Pulmonary artery endothelial cell (primary cell): ENCODE results near the gene AEN. TPM values are rescaled to one million over a fixed set of nuclear protein-coding genes. Genes with fewer than 3 reads are reported as not detected.

ENCODE experiments used
- DNase-seq: peaks from one replicate; pipeline ENCODE4 v3.0.0-alpha.2; 2011; ENCODE audit warnings: low read depth, low spot score
- total RNA-seq: library from RNA; depleted of rRNA; stranded (reverse); fragments of >200 nt; gene quantifications from 2 replicates; pipeline ENCODE4 v1.2.3, GENCODE V29; 2014

Gene AEN, protein sequence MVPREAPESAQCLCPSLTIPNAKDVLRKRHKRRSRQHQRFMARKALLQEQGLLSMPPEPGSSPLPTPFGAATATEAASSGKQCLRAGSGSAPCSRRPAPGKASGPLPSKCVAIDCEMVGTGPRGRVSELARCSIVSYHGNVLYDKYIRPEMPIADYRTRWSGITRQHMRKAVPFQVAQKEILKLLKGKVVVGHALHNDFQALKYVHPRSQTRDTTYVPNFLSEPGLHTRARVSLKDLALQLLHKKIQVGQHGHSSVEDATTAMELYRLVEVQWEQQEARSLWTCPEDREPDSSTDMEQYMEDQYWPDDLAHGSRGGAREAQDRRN
- 91.7 and 93.6 TPM in 2 replicates for total RNA-seq

DNA sequence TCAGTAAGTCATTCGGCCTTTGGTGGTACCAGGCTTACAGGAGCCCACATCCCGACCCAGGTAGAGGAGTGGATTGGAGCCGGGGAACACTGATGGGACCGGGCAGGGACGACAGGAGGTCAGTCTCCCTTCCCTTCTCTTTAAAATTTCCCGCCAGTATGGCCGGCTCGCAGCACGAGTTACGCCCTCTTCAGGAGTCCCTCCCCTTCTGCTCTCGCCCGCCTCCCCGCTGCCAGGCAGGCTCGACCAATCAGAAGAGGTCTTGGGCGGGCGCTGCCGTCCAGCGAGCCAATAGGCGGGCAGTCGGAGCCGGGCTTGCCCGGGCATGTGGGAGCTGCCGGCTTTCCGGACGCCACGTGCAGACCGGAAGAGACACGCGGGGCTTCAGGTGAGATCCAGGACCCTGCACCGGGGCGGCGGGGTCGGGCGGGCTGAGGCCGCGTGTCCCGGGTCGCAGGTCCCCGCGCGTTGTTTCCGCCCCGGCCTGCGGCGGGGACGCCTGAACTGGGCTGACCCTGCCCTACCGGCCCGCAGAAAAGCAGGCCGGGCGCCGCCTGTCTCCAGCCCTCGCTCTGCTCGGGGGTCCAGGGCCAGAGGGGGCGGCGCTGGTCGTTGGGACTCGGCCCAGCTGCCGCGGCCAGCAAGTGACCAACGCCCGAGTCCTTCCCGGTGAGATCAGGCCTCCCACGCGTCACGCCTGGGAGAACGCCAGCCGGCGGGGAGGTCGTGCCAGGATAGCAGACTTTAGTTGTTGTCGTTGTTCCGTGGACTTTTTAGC lies at the start of gene AEN:
AEN (plus strand) TSS at position 346 of the 778 bp plus-strand sequence. CDS start 4,870 bp downstream, outside the sequence.
- peak; percentile 88 for DNase-seq

DNA sequence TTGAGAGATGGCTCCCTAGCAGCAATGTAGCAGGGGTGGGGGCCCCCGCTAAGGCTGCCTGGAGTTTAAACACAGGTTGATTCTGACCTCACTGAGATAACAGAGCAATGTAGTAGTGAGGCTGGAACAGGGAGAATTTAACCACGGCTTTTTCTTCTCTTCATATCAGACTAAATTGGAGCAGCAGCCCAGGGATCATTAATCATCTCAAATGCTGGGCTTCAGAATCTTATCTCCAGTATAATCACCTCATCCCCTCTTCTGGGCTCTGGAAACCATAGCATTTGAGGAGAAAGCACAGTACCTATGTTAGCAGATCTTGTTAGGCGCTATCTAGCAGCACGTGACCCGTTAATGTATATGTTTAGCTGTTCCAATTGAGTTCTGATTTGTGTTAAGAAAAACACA lies 49.3 kb upstream of the AEN start:
- no peak for DNase-seq

DNA sequence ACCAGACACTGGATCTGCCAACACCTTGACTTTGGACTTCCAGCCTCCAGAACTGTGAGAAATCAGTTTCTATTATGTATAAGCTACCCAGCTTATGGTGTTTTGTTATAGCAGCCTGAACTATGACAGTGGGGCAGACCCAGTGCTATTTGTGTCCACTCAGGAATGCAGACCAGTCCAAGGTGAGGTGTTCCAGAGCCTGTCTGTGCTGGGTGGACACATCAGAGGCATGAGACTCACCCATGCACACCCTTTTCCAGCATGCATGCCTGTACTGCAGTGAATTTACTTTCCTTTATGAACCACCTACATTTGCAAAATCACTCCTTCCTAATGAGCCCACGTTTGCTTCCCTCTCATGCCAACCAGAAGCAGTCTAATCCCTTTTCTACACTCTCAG lies 47.1 kb upstream of the AEN start:
- DNase-seq = no peak

DNA sequence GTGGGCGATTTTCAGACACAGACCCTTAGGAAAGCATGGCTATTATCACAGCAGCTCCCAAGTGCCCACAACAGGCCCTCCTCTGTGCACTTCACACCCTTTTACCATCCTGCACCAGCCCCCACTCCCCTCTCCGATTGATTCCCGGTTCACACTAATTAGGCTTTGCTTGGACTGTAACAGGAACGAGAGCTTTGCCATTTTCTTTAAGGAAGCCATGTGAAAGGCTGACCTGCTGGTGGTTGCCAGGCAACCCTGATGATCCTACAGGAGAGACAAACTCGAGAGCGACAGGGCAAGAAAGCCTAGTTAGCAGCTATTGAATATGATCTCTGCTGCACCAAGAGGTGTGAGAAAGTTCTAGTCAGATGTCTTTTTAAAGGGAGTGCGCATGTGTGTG lies 46.5 kb upstream of the AEN start:
- DNase-seq = no peak

DNA sequence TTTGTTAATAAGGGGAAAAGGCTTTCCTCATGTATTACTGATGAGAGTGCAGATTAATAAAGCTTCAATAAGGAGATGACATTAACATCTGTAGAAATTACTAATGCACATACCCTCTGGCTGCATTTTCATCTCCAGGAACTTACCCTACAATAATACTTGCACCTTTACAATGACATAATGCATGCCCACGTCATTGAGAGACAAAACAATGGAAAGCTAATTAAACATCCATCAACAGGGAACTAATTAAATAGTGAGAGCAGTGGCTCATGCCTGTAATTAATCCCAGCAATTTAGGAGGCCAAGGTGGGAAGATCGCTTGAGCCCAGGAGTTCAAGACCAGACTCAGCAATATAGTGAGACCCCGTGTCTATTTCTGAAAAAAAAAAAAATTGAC lies 41.8 kb upstream of the AEN start:
- DNase-seq = no peak

DNA sequence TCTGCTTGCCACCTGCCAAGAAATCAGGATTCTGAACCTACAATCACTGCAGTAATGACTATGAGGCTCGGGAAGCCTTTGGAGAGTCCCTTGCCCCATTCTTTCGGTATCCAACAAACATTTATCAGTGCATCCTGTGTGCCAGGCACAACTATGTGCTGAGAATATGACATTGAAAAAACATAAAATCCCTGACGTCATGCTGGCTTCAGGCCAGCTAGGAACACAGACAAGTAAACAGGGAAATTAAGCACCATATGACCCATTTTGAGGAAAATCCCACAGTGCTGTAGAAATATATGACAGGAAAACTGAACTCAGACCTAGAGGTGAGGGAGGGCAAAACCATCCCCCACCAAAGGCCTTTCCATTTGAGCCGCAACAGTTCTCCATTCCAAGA lies 40.6 kb upstream of the AEN start:
- DNase-seq = no peak

DNA sequence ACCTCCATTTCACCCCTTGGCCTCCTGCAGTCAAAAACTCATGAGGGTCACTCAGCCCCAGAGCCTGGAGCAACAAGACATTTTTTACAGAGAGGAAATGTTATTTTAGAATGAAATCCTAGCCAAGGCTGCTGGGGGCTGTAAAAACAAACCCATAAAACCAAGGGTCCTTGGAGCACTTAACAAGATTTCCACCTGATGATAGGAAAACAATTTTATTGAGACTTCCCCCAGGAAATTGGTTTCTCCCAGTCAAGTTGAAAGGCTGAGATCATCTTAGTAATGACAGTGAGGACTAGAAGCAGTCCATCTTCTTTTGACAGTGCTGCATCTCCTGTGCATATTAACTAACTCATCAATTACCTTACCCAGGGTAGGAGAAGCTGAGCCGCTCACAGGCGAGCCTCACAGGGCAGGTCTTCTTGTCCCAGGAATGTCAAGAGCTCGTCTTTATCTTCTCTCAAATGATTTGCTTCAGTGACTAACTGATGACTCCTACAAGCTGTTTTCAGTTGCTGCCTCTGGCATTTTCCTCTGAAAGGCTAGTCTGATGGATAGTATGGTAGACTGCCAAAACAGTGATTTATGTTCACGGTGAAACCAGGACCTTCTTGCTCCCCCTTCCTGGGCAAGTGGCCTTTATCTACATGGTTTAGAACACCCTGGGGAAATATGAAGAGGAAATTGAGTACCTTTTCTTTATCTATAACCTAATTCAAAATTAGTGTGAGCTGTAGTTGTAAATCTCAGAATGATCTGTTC lies 34.6 kb upstream of the AEN start:
- no peak for DNase-seq

DNA sequence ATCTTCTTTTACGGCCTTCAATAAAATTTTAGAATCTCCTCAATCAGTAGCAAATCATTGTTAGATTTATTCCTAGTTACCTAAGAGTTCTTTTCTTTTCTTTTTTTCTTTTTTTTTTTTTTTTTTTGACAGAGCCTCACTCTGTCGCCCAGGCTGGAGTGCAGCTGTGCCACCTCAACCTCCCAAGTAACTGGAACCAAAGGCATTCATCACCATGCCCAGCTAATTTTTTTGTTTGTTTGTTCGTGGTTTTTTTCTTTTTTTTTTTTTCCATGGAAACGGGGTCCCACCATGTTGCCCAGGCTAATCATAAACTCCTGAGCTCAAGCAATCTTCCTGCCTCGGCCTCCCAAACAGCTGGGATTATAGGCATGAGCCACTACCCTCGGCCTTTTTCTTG lies 30.4 kb upstream of the AEN start:
- DNase-seq = no peak

DNA sequence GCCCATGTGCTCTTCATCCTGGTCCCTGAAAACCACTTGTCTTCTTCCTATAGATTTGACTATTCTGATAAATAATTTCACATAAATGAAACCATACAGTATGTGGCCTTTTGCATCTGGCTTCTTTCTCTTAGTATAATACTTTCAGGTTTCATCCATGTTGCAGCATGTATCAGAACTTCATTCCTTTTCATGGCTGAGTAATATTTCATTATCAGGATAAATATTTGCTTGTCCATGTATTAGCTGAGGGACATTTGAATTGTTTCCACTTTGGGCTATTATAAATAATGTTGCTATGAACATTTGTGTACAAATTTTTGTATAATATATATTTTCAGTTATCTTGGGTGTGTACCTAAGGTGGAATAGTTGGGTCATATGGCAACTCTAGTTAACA lies 29.8 kb upstream of the AEN start:
- no peak for DNase-seq

DNA sequence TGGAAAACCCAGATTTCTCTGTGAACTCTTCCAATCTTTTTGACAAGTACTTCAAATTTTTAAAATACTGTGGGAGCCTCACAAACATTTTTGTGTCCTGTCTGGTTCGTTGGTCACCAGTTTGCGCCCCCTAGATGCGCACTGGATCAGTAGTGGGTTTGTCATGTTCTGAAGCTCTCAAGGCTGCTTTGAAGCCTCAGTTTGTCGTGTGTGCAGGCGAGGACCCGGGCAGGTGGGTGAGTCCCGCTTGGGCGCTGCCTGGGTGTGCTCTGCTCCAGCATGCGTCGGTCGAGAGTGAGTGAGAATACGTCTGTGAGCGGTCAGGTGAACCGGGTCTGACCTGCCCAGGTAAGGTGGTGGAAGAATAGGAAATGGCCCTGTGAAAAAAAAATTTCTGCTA lies 17.3 kb upstream of the AEN start:
- DNase-seq = no peak

DNA sequence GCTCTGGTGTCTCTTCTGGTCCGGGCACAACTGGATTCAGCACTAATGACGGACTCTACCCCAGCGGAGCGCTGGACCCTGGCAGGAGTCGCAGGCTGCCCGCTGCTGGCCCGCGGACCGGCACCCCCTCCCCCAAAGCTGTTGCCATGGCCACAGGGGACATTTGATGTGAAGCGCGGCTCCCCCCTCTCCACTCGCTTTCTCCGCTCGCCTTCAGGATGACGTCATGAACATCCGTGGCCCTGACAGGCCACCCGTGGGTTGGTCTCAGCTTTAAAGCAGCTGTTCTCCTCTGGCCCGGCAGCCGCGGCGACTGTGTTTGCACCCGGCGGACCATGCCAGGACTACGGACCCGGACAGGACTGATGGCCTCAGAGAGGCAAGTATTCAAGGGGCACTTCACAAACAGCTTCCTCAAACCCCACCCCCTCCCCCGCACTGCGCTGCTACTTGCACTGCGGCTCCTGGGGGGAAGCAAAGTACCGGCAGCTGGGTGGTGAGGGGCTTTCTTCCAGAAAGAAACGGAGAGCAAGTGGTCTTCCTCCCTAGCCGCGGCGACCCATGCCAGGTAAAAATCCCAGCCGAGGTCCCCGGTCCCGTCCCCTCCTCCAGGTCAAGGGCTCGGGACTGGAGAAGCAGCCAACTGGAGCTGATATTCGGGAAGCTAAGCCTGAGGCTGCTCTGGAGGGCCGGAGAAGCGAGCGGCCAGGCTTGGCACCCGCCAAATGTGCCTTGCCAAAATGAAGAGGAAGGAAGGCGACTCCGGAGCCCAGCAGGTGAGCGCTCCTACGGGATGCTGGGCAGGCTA lies 16.6 kb upstream of the AEN start:
- no peak for DNase-seq

DNA sequence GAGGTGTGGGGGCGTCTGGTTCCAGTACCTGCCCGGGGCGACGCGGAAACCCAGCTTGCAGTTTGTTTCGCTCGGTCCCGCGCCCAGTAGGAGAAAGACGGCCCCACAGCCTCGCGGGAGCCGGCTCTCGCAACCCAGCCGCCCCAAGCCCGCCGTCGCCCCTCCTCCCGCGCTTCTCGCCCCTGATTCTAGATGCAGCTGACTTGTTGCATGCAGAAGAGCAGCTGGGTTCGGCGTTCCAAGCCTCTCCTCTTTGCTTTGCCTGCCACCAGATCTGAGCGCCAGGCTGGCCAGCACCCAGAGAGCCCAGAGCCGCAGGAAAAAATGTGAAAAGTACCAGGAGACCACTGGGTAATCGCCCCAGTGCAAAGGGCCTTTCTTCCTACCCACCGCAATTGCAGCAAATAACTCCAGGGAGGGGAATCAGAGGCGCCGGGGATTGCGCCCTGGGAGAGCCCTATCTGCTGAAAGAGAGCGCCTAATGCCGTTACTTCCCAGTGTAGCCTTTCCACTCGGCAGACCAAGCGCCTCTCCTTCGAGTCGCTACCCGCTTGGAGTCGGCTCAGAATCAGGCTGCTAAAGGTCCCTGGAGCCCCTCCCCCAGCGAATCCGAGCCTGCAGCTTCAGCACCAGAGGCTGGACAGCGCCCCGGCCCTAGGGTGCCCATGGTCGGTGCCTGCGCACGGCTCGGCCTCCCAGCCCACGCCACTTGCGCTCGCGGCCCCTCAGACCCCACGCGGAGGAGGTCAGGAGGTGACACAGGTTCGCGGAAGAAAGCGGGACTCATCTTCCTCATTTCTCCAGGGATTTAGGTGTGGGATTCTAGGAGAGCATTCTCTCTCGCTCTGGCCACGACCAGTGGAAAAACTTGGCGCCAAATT lies 15.7 kb upstream of the AEN start:
- DNase-seq = no peak

DNA sequence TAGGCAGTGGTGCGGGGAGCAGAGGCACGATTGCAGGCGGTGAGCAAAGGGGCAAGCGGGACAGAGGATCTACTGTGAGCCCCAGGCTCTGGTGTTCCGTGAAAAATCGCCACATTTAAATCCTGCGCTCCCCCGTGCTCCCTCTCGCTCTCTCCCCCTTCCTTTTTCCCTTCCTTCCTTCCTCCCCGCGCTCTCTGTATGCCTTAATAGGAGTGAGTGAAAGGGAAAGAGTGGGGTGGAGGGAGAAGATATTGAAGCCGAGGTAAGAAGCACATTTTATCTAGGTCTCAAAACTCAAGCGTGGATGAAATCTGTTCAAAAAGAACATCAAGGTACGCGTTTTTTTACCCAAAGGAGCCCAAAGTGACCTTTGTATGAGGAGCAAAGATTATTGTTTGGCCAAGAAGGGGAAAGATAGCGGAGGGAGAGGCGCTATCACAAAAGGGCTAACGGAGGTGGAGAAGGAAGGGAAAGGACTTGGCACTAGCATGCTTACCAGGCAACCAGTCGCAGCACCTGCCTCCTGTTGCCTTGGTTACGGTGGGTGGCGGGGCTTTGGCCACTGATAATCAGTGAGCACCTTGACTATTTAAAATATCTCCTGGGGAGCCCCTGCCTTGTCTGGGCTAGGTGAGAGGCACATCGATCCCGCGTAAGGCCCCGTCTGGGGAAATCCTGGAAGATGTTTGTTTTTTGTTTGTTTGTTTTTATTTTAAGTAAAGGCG lies 14.9 kb upstream of the AEN start:
- DNase-seq = no peak

DNA sequence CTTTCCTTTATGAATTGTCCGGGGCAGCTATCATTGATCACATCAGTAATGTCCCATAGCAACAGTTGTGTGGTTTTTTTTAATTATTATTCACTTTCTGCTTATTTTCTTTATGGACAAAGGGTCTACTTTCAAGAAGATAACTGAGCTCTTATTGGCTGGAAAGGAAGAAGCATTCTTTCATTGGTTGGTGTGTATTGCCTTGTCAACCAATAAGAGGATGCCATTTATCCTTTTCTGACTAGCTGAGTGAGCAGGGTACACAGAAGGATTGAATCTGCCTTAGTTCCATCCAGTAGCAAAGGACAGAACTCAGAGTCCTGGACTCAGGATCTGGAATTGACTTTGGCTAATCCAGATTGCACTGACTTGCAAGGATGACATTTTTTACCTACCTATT lies 13.2 kb upstream of the AEN start:
- no peak for DNase-seq

DNA sequence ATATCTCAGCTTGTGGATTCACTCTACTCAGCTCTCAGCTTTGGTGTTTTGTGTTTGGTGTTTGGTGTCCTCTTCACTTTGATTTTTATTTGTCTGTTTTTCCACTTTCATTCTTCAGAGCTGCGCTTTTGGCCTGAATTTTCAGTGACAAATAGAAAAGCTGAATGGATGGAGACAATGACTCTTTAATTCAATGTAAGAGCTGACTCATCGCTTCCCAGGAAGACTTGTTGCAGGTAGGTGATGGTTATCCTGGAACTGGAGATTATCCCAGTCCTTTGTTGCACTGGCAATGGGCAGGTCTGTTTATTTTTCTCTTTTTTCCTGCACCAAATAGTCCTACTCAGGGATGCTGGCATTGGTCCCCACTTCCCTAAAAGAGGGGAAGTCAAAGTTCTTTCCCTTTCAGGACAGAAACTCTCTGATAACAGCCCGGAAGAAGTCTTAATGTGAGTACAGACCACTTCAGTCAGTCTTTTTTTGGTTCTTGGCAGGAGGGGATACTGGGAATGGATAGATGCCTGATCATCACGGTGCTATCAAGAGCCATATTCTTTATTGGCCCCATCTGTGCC lies 12.4 kb upstream of the AEN start:
- DNase-seq = no peak

DNA sequence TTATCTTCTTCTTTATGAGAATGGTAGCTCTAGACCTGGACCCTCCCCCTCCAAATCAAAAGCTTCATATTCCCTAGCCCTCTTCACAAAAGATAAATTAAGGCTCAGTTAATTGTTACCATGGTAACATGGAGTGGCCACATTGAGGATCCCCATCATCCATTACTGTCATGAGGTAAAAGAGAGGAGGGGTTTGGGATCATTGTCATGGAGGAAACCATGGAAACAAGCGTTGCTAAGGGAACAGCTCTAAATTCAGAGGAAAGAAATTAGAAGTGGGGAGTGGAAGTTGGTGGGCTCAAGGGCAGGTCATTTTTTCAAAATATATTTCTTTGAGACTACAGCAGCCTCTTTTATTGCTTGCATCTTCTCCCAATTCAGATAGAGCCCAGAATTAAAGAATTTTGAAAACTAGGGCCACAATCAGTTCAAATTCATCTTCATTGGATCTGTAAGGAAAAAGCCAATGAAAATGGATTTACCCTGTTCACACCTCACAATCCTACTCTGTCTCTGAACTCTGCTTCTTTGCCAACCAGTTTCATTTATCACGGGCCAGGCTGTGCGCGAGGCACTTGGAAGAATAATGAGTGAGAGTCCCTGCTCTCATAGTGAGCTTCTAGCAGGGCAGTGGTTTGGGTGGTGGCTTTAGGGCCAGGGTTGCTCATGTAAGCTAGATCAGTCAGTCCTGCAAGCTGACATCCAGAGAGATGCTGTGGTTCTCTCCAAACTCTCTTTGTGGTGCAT lies 11.6 kb upstream of the AEN start:
- DNase-seq = no peak

DNA sequence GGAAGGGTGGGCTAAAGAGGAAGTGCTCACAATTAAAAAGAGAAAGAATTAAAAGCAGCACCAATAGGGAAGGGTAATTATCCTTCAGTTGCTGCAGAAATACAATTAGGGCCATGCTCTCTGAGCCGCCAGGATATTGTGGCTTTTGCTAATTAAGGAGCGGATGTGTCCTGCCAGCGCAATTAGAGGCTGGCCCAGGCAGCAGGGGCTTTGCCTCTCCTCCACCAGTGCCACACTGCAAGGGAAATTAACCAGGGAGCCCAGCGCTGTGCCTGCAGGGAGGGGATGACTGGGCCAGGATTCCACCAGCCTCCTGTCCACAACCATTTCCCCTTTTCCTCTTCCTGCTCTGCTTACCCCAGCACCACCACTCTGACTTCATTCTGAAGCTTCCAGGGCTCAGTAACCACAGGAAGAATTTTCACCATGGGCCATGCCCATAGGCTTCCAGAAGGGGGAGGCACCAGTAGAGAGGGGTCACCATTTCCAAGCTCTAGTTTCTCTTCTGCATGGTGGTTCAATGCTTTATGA lies 10.4 kb upstream of the AEN start:
- DNase-seq = no peak

DNA sequence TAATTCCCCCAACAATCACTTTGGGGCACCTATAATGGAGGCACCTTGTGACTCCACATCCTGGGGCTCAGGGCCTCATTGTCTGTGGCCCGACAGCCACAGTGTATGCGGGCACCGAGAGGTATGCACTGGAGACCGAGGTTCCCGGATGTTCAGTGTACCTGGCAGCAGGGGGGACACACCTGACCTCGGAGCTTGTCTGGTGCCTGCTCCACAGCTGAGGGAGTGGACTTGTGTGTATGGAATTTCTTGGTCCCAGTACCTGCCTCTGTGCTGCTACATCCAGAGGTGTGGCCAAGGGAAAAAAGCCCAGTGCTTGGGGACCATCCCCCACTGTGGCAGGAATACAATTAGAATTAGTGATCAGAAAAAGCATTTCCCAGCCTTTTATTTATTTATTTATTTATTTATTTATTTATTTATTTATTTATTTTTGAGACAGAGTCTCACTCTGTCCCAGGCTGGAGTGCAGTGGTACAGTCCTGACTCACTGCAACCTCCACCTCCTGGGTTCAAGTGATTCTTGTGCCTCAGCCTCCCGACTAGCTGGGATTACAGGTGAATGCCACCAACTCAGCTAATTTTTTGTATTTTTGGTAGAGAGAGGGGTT lies 8.8 kb upstream of the AEN start:
- no peak for DNase-seq
